ENCODE measurements around the gene DMD.

The DMD gene

GRCh38 chrX:31279359-31279758, 1932.0 kb downstream of the DMD start:
- no peak overlapping the region for H3K4me3 Mint-ChIP-seq
- peaks cover 4 to 5% of the 10 kb centered on the region in 2 donors for H3K27me3 Mint-ChIP-seq
- no peaks in the 10 kb centered on the region for H3K36me3 Mint-ChIP-seq
- no peaks in the 10 kb centered on the region for H3K4me1 Mint-ChIP-seq
- DNase-seq (no peak), ATAC-seq (replicated peaks) (no peak)
- no peak overlapping the region for H3K27ac Mint-ChIP-seq
- H3K9me3 Mint-ChIP-seq = no peaks in the 10 kb centered on the region

DNA sequence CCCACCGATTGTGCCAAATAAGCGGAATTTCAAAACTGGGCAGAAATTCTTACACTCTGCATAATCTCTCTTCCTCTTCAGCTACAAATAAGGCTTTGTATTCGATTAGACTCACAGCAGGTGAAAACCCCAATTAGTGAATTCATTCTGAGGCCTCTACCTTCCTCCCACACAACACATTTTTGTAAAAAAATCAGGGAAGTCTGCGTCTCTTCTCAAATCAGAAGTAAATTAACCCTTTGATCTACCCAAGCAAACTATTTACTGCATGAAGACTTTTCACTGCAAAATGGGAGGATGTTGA, 1938.9 kb downstream of the DMD start:
- Mint-ChIP-seq H3K36me3 (no peaks in the 10 kb centered on the region), H3K4me3 (peak overlapping the region in 1 of 2 donors; percentile 1), H3K9me3 (no peaks in the 10 kb centered on the region), H3K27ac (no peak overlapping the region), H3K27me3 (peaks cover 8 to 13% of the 10 kb centered on the region in 2 donors), H3K4me1 (peaks cover 3 to 6% of the 10 kb centered on the region in 2 donors)
- ATAC-seq (replicated peaks) (peak; percentile 73 to 87), DNase-seq (no peak)

DNA sequence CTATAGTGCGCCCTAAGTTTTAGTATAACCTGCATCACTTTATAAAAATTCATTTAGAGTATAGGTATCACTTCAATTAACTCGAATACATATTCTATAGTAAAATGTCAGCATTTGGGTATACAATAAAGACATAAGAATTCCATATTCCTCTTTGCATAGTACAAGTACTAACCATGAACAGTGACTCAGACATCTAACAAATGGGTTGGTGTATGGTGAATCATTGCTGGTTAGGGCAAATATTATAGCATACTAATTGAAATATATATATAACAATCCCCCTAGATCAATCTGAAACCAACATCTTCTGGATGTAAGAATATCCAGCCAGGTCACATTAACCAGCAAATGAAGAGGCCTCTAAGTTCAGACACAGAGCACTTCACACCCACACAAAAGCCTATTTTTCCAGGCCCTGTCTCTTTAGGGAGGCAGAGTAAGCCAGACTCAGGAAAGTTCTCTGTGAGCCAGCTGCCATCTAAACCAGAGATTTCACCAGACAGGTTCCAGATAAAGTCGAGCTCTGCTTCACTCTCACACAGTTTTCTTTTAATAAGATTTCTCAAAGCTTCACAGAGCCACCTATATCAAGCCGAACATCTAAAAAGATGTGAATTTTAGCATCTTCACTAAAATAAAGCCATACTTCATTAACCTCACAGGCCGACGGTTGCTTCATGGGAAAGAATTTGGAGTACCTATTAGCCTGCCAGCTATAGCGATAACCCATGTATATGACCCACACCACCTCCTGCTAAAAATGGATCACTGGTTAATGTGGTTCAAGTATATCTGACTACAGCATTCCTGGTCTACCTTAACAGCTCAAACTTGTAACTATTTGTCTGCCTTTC, 1939.5 kb downstream of the DMD start:
- no peak overlapping the region for H3K27ac Mint-ChIP-seq
- H3K27me3 Mint-ChIP-seq = peaks cover 8 to 13% of the 10 kb centered on the region in 2 donors
- H3K4me3 Mint-ChIP-seq = peak overlapping the region in 1 of 2 donors; percentile 1
- H3K4me1 Mint-ChIP-seq = peaks cover 3 to 6% of the 10 kb centered on the region in 2 donors
- no peaks in the 10 kb centered on the region for H3K9me3 Mint-ChIP-seq
- ATAC-seq (replicated peaks) (no peak), DNase-seq (no peak)
- no peaks in the 10 kb centered on the region for H3K36me3 Mint-ChIP-seq

DNA sequence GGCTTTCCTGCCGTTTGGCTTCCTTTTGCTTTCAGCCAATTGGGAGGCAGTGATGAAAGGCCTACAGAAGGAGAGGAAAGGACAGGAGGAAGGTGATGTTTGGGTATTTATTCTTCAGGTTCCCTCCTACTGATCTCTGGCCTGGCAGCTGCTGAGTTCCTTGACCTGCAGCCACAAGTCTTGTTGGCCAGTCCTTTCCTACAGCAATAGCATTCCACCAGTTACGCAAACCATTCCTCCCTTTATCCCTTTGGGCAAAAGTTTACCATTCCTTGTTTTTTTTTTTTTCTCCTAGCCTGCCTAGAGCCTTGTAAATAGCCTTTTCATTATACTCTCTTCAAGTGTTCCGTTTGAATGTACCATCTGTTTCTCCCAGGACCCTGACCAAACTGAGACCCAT, 1941.4 kb downstream of the DMD start:
- H3K27ac Mint-ChIP-seq = no peak overlapping the region
- peaks cover 3 to 10% of the 10 kb centered on the region in 2 donors for H3K4me1 Mint-ChIP-seq
- H3K36me3 Mint-ChIP-seq = peaks cover 0 to 3% of the 10 kb centered on the region in 2 donors
- DNase-seq (no peak), ATAC-seq (replicated peaks) (no peak)
- peaks cover 8 to 17% of the 10 kb centered on the region in 2 donors for H3K27me3 Mint-ChIP-seq
- no peaks in the 10 kb centered on the region for H3K9me3 Mint-ChIP-seq
- no peak overlapping the region for H3K4me3 Mint-ChIP-seq

- DNase-seq (no peak), ATAC-seq (replicated peaks) (no peak)
- Mint-ChIP-seq H3K4me1 (peaks cover 5 to 18% of the 10 kb centered on the region in 2 donors), H3K27me3 (peaks cover 8 to 14% of the 10 kb centered on the region in 2 donors), H3K4me3 (no peak overlapping the region), H3K9me3 (no peaks in the 10 kb centered on the region), H3K27ac (no peak overlapping the region), H3K36me3 (peaks cover 3 to 5% of the 10 kb centered on the region in 2 donors)
These were observed 1943.0 kb downstream of the DMD start for GRCh38 chrX:31268359-31268758.

DNA sequence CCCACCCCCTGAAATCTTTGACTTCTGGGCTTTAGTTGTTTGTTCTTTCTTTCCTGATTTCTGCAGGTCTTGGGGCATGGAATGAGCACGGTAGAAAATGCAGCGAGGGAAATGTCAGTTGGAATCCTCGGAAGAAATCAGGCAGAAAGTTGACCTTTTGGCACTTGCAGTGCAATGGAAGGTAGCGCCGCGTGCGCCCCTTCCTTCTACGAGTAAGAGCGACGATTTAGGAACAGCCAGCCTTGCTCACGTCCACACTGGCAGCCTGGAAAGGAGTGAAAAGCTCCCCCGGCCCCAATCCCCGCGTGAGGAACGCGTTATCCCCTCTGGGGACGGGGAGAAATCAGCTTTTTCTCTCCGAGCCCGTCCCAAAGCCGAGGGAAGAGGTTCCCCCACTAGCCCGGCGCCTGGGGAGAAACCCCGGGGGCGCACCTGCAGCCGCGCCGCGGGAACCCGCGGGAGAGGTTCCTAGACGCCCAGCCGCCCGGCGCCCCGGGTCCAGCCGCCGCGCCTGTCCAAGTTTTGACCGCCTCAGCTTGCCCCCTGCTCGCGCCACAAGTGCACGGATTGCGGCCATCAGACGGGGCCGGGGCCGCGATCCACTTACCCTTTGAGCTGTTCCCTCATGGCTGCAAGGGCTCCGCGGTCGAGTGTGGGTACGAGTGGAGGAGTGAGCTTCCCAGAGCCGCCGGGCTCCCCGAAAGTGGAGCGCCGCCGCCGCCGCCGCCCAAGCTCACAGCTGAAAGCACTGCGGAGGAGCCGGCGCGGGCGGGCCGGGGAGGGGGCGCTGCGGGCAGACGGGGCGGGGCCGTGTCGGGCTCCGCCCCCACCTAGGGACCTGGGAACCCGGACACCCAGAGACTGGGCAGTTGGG, 1944.9 kb downstream of the DMD start:
- Mint-ChIP-seq H3K4me1 (peaks cover 8 to 18% of the 10 kb centered on the region in 2 donors), H3K9me3 (no peaks in the 10 kb centered on the region), H3K4me3 (peak overlapping the region; percentile 84 to 88), H3K36me3 (peaks cover 5 to 6% of the 10 kb centered on the region in 2 donors), H3K27me3 (peaks cover 8 to 14% of the 10 kb centered on the region in 2 donors), H3K27ac (peak overlapping the region; percentile 38)
- DNase-seq (peak; percentile 15), ATAC-seq (replicated peaks) (peak; percentile 91 to 92)

DNA sequence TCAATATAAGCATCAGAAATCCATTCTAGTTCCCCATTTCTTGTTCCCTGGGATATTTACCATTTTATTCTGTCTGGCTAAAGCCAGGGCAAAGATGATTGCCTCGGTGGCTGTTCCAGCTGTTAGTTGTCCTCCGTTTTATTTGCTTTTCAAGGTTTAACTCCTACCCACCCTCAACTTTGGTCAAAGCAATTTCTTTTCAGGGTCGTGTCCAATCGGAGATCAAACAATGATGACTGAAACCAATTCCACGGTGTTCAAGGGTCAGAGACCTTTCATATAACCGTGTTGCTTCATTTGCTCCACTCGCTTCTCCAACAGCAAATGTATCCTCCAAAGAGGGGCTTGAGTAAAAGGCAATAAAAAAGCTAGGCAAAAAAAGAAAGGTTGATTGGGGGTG, 1946.0 kb downstream of the DMD start:
- ATAC-seq (replicated peaks) (no peak), DNase-seq (no peak)
- Mint-ChIP-seq H3K27ac (no peak overlapping the region), H3K9me3 (no peaks in the 10 kb centered on the region), H3K4me1 (peaks cover 8 to 18% of the 10 kb centered on the region in 2 donors), H3K36me3 (peaks cover 5 to 6% of the 10 kb centered on the region in 2 donors), H3K27me3 (peaks cover 2 to 8% of the 10 kb centered on the region in 2 donors), H3K4me3 (peak overlapping the region; percentile 36 to 53)

GRCh38 chrX:31260351-31260750, 1951.0 kb downstream of the DMD start:
- no peak for DNase-seq
- Mint-ChIP-seq H3K36me3 (peaks cover 6 to 7% of the 10 kb centered on the region in 2 donors), H3K27me3 (peaks cover 0 to 2% of the 10 kb centered on the region in 2 donors), H3K4me3 (no peak overlapping the region), H3K9me3 (no peaks in the 10 kb centered on the region), H3K27ac (no peak overlapping the region), H3K4me1 (peaks cover 8 to 16% of the 10 kb centered on the region in 2 donors)
- ATAC-seq (replicated peaks) = no peak

- ATAC-seq (replicated peaks) (no peak), DNase-seq (no peak)
- Mint-ChIP-seq H3K4me1 (peaks cover 6% of the 10 kb centered on the region in 2 donors), H3K4me3 (no peak overlapping the region), H3K27me3 (no peaks in the 10 kb centered on the region), H3K9me3 (no peaks in the 10 kb centered on the region), H3K27ac (no peak overlapping the region), H3K36me3 (peaks cover 2 to 7% of the 10 kb centered on the region in 2 donors)
These were observed 1953.2 kb downstream of the DMD start for GRCh38 chrX:31258166-31258565.

- Mint-ChIP-seq H3K27ac (no peak overlapping the region), H3K4me1 (no peaks in the 10 kb centered on the region), H3K4me3 (no peak overlapping the region), H3K27me3 (peaks cover 0 to under 1% of the 10 kb centered on the region in 2 donors), H3K9me3 (no peaks in the 10 kb centered on the region), H3K36me3 (peaks cover 2 to 4% of the 10 kb centered on the region in 2 donors)
- DNase-seq = no peak
- no peak for ATAC-seq (replicated peaks)
These were observed 1955.9 kb downstream of the DMD start for GRCh38 chrX:31255310-31256033.

DNA sequence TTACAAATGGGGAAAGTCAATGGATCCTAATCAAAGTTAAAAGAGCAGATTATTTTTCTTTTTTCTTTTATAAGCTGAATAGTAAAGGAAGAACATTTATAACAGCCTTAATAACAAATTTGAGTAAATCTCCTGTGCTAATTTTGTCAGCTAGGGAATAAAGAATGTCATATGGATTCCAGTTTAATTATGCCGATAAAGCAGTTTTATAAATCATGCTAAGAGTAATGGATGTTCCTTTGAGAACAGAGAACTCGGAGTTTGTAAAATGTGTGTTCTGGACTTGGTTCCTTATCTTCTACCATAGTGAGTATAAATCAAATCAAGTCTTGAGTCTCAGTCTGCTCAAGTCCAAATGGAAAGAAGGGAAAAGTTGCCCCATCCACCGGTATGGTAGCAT, 1959.2 kb downstream of the DMD start:
- no peaks in the 10 kb centered on the region for H3K4me1 Mint-ChIP-seq
- H3K4me3 Mint-ChIP-seq = no peak overlapping the region
- H3K27me3 Mint-ChIP-seq = peaks cover 0 to 3% of the 10 kb centered on the region in 2 donors
- no peak for ATAC-seq (replicated peaks)
- no peak for DNase-seq
- H3K9me3 Mint-ChIP-seq = no peaks in the 10 kb centered on the region
- peaks cover 4 to 12% of the 10 kb centered on the region in 2 donors for H3K36me3 Mint-ChIP-seq
- no peak overlapping the region for H3K27ac Mint-ChIP-seq

DNA sequence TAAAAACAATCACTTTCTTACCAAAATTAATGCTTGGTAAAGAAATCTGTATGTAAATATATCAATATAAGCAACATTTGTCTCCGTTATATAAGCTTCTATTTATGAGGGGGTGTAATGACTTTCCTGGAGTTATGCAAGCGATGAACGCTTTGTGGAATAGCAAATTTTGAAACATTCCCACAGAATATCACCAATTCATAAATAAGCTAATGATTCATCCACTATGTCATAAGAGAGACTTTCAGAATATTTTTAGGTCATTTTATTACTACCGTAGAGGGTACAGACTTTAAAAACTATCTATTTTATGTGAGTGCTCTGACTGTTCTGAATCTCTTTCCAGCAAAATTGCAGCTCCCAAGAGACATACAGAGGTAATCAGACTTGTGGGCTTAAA, 1960.0 kb downstream of the DMD start:
- Mint-ChIP-seq H3K9me3 (no peaks in the 10 kb centered on the region), H3K27me3 (peaks cover 0 to 3% of the 10 kb centered on the region in 2 donors), H3K27ac (no peak overlapping the region), H3K4me3 (no peak overlapping the region), H3K4me1 (no peaks in the 10 kb centered on the region), H3K36me3 (peaks cover 6 to 15% of the 10 kb centered on the region in 2 donors)
- no peak for DNase-seq
- ATAC-seq (replicated peaks) = no peak

DNA sequence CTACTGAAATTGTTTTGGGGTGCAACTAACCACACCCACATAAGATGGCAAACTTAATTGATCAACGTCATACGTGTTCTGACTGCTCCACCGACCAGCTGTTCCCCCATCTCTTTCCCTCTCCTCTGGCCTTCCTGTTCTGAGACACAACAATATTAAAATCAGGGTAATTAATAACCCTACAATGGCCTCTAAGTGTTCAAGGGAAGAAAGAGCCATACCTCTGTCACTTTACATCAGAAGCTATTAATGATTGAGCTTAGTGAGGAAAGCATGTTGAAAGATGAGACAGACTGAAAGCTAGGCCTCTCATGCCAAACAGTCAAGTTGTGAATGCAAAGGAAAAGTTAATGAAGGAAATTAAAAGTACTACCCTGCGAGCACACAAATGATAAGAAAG, 1965.6 kb downstream of the DMD start:
- no peak overlapping the region for H3K4me3 Mint-ChIP-seq
- no peak for DNase-seq
- H3K9me3 Mint-ChIP-seq = no peaks in the 10 kb centered on the region
- peaks cover 3 to 6% of the 10 kb centered on the region in 2 donors for H3K4me1 Mint-ChIP-seq
- no peak overlapping the region for H3K27ac Mint-ChIP-seq
- ATAC-seq (replicated peaks) = peak in 1 of 2 donors; percentile 71
- H3K27me3 Mint-ChIP-seq = peaks cover 0 to 3% of the 10 kb centered on the region in 2 donors
- peaks cover 11 to 27% of the 10 kb centered on the region in 2 donors for H3K36me3 Mint-ChIP-seq

DNA sequence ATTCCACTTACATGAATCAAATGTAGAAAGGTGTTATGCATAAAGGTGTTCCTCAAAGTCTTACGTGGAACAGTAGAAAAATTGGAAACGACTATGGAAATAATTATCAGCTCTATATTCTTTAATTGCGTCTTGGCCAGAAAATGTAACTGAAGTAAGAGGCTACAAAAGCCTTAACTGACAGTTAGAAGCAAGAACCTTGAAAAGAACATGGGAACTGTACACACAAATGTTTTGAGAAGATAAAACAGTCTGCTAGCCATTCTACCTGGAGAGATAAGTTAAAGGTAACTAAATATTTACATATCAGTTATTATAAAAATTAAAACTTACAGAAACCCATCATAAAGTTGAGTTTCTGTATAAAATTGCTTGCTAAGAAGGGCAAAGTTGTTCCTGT, 1967.5 kb downstream of the DMD start:
- ATAC-seq (replicated peaks) (no peak), DNase-seq (no peak)
- no peak overlapping the region for H3K4me3 Mint-ChIP-seq
- H3K9me3 Mint-ChIP-seq = no peaks in the 10 kb centered on the region
- no peak overlapping the region for H3K27ac Mint-ChIP-seq
- H3K4me1 Mint-ChIP-seq = peaks cover 3 to 6% of the 10 kb centered on the region in 2 donors
- H3K27me3 Mint-ChIP-seq = no peaks in the 10 kb centered on the region
- H3K36me3 Mint-ChIP-seq = peaks cover 11 to 26% of the 10 kb centered on the region in 2 donors

Measured in stimulated activated naive B cell treated with anti-CD40 and anti-IgM and Interleukin-4, amounts not matched to agents 10 μg/mL and 1 μg/mL and 100 μg/mL, for 72 hours (primary cell).